EL (cell line): Measurements from ENCODE around the gene RNF6.
A peak's percentile ranks its signal among the peaks of the same experiment; 100 is the strongest.

Experiments used
- DNase-seq: peaks from one replicate; pipeline ENCODE4 v3.0.0-alpha.2; 2016

Gene RNF6

GRCh38 chr13:26225896-26226617, 3.9 kb upstream of the RNF6 start:
- no peak for DNase-seq

- DNase-seq = no peak
These were observed 469 bp upstream of the RNF6 start for GRCh38 chr13:26222520-26223046.

- DNase-seq = no peak
These were observed 754 bp downstream of the RNF6 start for GRCh38 chr13:26221399-26221720.

- peak; percentile 64 for DNase-seq
These were observed 1.5 kb downstream of the RNF6 start for GRCh38 chr13:26220575-26220974.

- peak; percentile 63 for DNase-seq
These were observed 2.4 kb downstream of the RNF6 start for GRCh38 chr13:26219726-26220125.

- DNase-seq = no peak
These were observed 6.1 kb downstream of the RNF6 start for GRCh38 chr13:26216042-26216441.

- no peak for DNase-seq
These were observed 8.1 kb downstream of the RNF6 start for GRCh38 chr13:26213982-26214381.

GRCh38 chr13:26213345-26213744, 8.8 kb downstream of the RNF6 start:
- no peak for DNase-seq

GRCh38 chr13:26208287-26208686, 13.8 kb downstream of the RNF6 start:
- no peak for DNase-seq

- DNase-seq = peak; percentile 31
These were observed 19.6 kb downstream of the RNF6 start for GRCh38 chr13:26202365-26202972.

GRCh38 chr13:26200811-26201210, 21.3 kb downstream of the RNF6 start:
- DNase-seq = no peak

GRCh38 chr13:26198116-26198515, 24.0 kb downstream of the RNF6 start:
- no peak for DNase-seq

- DNase-seq = no peak
These were observed 24.8 kb downstream of the RNF6 start for GRCh38 chr13:26197298-26197697.

- peak; percentile 4 for DNase-seq
These were observed 35.1 kb downstream of the RNF6 start for GRCh38 chr13:26186995-26187394.

- DNase-seq = peak; percentile 90
These were observed 35.8 kb downstream of the RNF6 start for GRCh38 chr13:26186118-26186870.

- no peak for DNase-seq
These were observed 36.4 kb downstream of the RNF6 start for GRCh38 chr13:26185720-26186117.

GRCh38 chr13:26184791-26185250, 37.3 kb downstream of the RNF6 start:
- DNase-seq = peak; percentile 66

- DNase-seq = no peak
These were observed 38.7 kb downstream of the RNF6 start for GRCh38 chr13:26183416-26183815.

- no peak for DNase-seq
These were observed 42.8 kb downstream of the RNF6 start for GRCh38 chr13:26179344-26179743.

GRCh38 chr13:26168835-26169234, 53.3 kb downstream of the RNF6 start:
- no peak for DNase-seq

- DNase-seq = peak; percentile 63
These were observed 53.8 kb downstream of the RNF6 start for GRCh38 chr13:26168237-26168814.

- no peak for DNase-seq
These were observed 58.3 kb downstream of the RNF6 start for GRCh38 chr13:26163812-26164211.
